Caco-2 (cell line): ENCODE measurements around the gene SMCO3. TPM values are rescaled to one million over a fixed set of nuclear protein-coding genes. Genes with fewer than 3 reads are reported as not detected.

Source experiments
- BruUV-seq: library from RNA; stranded (reverse); fragments of 400-500 nt; replicated peaks from 2 replicates; lab custom pipeline; 2021; lab: Mats Ljungman, UMichigan
- CTCF ChIA-PET: fragments of 300-600 bp; sonication (Branson Sonifier 250); formaldehyde crosslinking; loops from one replicate; lab custom pipeline; 2022; ENCODE audit warnings: antibody characterized with exemption; lab: Charles Lee
- POLR2A ChIA-PET: fragments of 300-600 bp; sonication (Branson Sonifier 250); formaldehyde crosslinking; loops from one replicate; lab custom pipeline; 2022; ENCODE audit warnings: antibody characterized with exemption; lab: Charles Lee
- DNase-seq, 2 experiments: peaks; one replicate each; pipeline versions ENCODE4 v3.0.0 to v3.0.0-alpha.2; 2020 to 2022
- H3K27me3 ChIP-seq: replicated peaks from 2 replicates; pipeline ENCODE4 v1.6.0; 2011; ENCODE audit warnings: low read length; ENCODE audit not compliant: control insufficient read depth, insufficient read depth
- H3K36me3 ChIP-seq: 2 replicates; pipeline ENCODE4 v1.5.1; 2011; ENCODE audit warnings: low read length; ENCODE audit not compliant: control insufficient read depth, insufficient read depth
- H3K4me1 ChIP-seq: fragments of 250-450 bp; sonication (Bioruptor Pico); 2 replicates; pipeline ENCODE4 v1.5.1; 2020; ENCODE audit warnings: mild to moderate bottlenecking
- H3K4me3 ChIP-seq: 2 replicates; pipeline ENCODE4 v1.5.1; 2011; ENCODE audit warnings: low read depth, mild to moderate bottlenecking, control low read depth, low read length
- H3K9me3 ChIP-seq: fragments of 250-450 bp; sonication (Bioruptor Pico); 2 replicates; pipeline ENCODE4 v1.5.1; 2020; ENCODE audit warnings: mild to moderate bottlenecking, moderate library complexity
- H3K27ac Mint-ChIP-seq: one replicate; pipeline ENCODE4 v1.8.0; 2022; ENCODE audit warnings: mixed read lengths; ENCODE audit not compliant: unreplicated experiment
- H3K27me3 Mint-ChIP-seq: one replicate; pipeline ENCODE4 v1.8.0; 2022; ENCODE audit warnings: mixed read lengths; ENCODE audit not compliant: insufficient read depth, unreplicated experiment
- H3K36me3 Mint-ChIP-seq: one replicate; pipeline ENCODE4 v1.8.0; 2022; ENCODE audit warnings: mild to moderate bottlenecking, mixed read lengths; ENCODE audit not compliant: insufficient read depth, unreplicated experiment
- H3K4me1 Mint-ChIP-seq: one replicate; pipeline ENCODE4 v1.8.0; 2022; ENCODE audit warnings: low read depth, mixed read lengths; ENCODE audit not compliant: unreplicated experiment
- H3K4me3 Mint-ChIP-seq: one replicate; pipeline ENCODE4 v1.8.0; 2022; ENCODE audit warnings: mild to moderate bottlenecking, moderate library complexity, mixed read lengths; ENCODE audit not compliant: unreplicated experiment
- H3K9me3 Mint-ChIP-seq: one replicate; pipeline ENCODE4 v1.8.0; 2022; ENCODE audit warnings: mixed read lengths; ENCODE audit not compliant: unreplicated experiment
- intact Hi-C: fragments of 100-400 bp; cut with micrococcal nuclease; formaldehyde crosslinking; loops from one replicate; pipeline ENCODE4 v1.10.0; 2022; ENCODE audit not compliant: unreplicated experiment
- total RNA-seq: library from RNA; stranded (reverse); gene quantifications from 2 replicates; pipeline ENCODE4 v1.2.3, GENCODE V29; 2022
- TF ChIP-seq, protein P1 (sequence below), 2 experiments: fragments of 200-600 bp in 1 of 2; IDR thresholded peaks; 1 replicate in 1 of 2; 2 replicates in 1 of 2; pipeline versions ENCODE4 v1.5.1 to v1.8.0; 2011 to 2022; ENCODE audit warnings: antibody characterized with exemption in 1 of 2, control low read depth in 1 of 2, inconsistent platforms in 1 of 2, low read depth in 1 of 2, low read length in 1 of 2, mild to moderate bottlenecking in 1 of 2, moderate library complexity in 1 of 2; ENCODE audit not compliant: insufficient read depth in 1 of 2, severe bottlenecking in 1 of 2, unreplicated experiment in 1 of 2

The SMCO3 gene
- total RNA-seq, 1 experiment from 2014 or later: not detected

DNA sequence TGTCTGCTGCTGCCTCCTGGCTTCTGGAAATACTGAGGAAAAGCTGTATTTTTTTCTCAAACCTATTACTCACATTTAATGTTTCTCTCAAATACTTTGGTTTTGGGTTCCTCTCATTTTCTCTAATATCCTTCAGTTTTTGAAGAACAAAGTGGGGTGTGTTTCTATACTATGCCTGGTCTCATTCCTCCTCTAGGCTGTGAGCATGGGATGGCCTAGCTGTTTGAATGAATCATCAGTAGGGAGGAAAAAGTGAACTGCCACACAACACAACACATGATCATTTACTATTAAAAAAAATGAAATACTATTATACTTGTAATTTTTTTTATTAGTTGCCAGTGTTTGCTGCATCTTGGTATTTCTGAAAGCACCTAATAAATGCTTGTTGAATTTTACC lies 11.3 kb upstream of the SMCO3 start:
- intact Hi-C loops: no loop called here
- no peaks in the 10 kb centered on the region for H3K4me1 Mint-ChIP-seq
- no TSS peak for BruUV-seq
- ChIA-PET POLR2A (no interaction called here), CTCF (interaction anchor here (0.8 kb wide), 1 partner anchor 212 kb away, joined by 5 read pairs; no protein-coding TSS in a partner anchor)
- Histone ChIP-seq H3K27me3 (no peaks in the 10 kb centered on the region), H3K36me3 (no peaks in the 10 kb centered on the region), H3K9me3 (no peaks in the 10 kb centered on the region), H3K4me1 (no peaks in the 10 kb centered on the region), H3K4me3 (no peak overlapping the region)
- DNase-seq: no peak
- H3K27me3 Mint-ChIP-seq: peaks cover 1% of the 10 kb centered on the region
- TF ChIP-seq, protein P1, sequence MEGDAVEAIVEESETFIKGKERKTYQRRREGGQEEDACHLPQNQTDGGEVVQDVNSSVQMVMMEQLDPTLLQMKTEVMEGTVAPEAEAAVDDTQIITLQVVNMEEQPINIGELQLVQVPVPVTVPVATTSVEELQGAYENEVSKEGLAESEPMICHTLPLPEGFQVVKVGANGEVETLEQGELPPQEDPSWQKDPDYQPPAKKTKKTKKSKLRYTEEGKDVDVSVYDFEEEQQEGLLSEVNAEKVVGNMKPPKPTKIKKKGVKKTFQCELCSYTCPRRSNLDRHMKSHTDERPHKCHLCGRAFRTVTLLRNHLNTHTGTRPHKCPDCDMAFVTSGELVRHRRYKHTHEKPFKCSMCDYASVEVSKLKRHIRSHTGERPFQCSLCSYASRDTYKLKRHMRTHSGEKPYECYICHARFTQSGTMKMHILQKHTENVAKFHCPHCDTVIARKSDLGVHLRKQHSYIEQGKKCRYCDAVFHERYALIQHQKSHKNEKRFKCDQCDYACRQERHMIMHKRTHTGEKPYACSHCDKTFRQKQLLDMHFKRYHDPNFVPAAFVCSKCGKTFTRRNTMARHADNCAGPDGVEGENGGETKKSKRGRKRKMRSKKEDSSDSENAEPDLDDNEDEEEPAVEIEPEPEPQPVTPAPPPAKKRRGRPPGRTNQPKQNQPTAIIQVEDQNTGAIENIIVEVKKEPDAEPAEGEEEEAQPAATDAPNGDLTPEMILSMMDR (IDR thresholded peaks at IDR 0.05; ENCODE audit: insufficient read depth in 1 of 2, low read depth in 1 of 2, low read length in 1 of 2, severe bottlenecking in 1 of 2, unreplicated experiment in 1 of 2): no peak
- no peak overlapping the region for H3K27ac Mint-ChIP-seq
- H3K4me3 Mint-ChIP-seq: no peak overlapping the region
- no peaks in the 10 kb centered on the region for H3K9me3 Mint-ChIP-seq
- no peaks in the 10 kb centered on the region for H3K36me3 Mint-ChIP-seq

DNA sequence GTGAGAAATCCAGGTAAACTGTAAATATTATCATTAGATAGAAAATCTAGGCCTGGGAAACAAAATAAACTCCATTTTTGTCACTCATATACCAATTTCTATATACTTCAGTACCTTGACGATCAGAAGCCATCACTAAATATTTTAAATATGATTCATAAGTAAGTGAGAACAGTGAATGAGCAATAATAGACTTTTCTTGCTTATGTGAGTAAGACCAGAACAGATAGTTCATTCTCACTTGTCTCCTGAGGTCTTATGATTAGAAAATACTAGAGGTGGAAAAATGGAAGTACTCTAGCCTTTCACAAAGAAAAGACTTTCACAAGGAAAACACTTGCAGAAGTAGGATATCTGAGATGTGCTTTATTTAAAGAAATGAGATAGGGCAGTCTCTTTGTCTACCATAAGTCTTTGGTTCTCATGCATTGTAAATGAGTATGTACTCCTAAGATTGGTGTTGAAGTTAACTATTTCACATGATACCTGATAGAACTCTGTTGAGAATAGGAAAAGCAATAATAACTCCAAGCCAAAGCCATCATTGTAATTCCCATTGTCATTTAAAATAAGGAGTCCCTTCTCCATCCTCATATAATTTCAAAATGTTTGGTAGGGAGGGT lies 10.1 kb upstream of the SMCO3 start:
- Histone ChIP-seq H3K27me3 (no peaks in the 10 kb centered on the region), H3K9me3 (no peaks in the 10 kb centered on the region), H3K4me3 (no peak overlapping the region), H3K36me3 (no peaks in the 10 kb centered on the region), H3K4me1 (no peaks in the 10 kb centered on the region)
- intact Hi-C loops: no loop called here
- Mint-ChIP-seq H3K36me3 (no peaks in the 10 kb centered on the region), H3K4me3 (no peak overlapping the region), H3K27ac (no peak overlapping the region), H3K4me1 (no peaks in the 10 kb centered on the region), H3K27me3 (peaks cover 3% of the 10 kb centered on the region), H3K9me3 (no peaks in the 10 kb centered on the region)
- ChIA-PET CTCF (no interaction called here), POLR2A (no interaction called here)
- DNase-seq: no peak
- no TSS peak for BruUV-seq
- TF ChIP-seq, protein P1 (IDR thresholded peaks at IDR 0.05; ENCODE audit: insufficient read depth in 1 of 2, low read depth in 1 of 2, low read length in 1 of 2, severe bottlenecking in 1 of 2, unreplicated experiment in 1 of 2): no peak

DNA sequence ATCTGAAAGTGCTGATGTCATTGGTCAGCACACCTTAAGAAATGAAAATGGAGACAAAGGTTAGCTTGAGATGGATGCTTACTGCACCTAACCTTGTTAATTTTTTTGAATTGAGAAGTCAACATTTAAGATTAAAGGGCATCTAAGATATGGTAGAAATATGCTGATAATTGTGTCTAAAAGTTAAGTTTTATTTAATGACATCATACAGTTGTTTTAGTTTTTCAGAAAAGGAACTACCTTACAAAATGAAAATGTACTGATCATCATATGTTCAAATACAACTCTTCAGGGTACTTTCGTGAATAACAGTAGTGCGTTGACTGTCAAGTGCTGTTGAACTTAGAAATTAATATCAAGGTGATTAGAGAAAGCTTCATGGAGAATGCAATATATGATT lies 2.5 kb downstream of the SMCO3 start:
- H3K27me3 ChIP-seq: no peaks in the 10 kb centered on the region
- intact Hi-C loops: loop anchor here (1.0 to 2.0 kb wide), 6 partner anchors 34 to 458 kb away; no protein-coding TSS in a partner anchor
- no peak overlapping the region for H3K4me3 ChIP-seq
- no TSS peak for BruUV-seq
- no peaks in the 10 kb centered on the region for H3K9me3 Mint-ChIP-seq
- POLR2A ChIA-PET: no interaction called here
- DNase-seq: no peak
- H3K36me3 Mint-ChIP-seq: no peaks in the 10 kb centered on the region
- CTCF ChIA-PET: interaction anchor here (0.8 to 2.4 kb wide), 4 partner anchors 17 to 185 kb away, joined by 3 to 38 read pairs (median 6); no protein-coding TSS in a partner anchor
- H3K4me3 Mint-ChIP-seq: no peak overlapping the region
- no peak overlapping the region for H3K27ac Mint-ChIP-seq
- no peaks in the 10 kb centered on the region for H3K4me1 Mint-ChIP-seq
- H3K4me1 ChIP-seq: no peaks in the 10 kb centered on the region
- no peaks in the 10 kb centered on the region for H3K36me3 ChIP-seq
- TF ChIP-seq, protein P1 (IDR thresholded peaks at IDR 0.05; ENCODE audit: insufficient read depth in 1 of 2, low read depth in 1 of 2, low read length in 1 of 2, severe bottlenecking in 1 of 2, unreplicated experiment in 1 of 2): no peak
- H3K9me3 ChIP-seq: no peaks in the 10 kb centered on the region
- peaks cover 7% of the 10 kb centered on the region for H3K27me3 Mint-ChIP-seq
